DMS153 (cell line): ENCODE data around the gene PDGFRA.
"Not testable (repeated sequence)": the region's sequence is repeated elsewhere in the genome, so short reads cannot be mapped to it uniquely, and the experiment has no call there.

Experiments
- DNase-seq: peaks from one replicate; lab custom pipeline; 2025; lab: John Stamatoyannopoulos, UW

Gene PDGFRA

DNA sequence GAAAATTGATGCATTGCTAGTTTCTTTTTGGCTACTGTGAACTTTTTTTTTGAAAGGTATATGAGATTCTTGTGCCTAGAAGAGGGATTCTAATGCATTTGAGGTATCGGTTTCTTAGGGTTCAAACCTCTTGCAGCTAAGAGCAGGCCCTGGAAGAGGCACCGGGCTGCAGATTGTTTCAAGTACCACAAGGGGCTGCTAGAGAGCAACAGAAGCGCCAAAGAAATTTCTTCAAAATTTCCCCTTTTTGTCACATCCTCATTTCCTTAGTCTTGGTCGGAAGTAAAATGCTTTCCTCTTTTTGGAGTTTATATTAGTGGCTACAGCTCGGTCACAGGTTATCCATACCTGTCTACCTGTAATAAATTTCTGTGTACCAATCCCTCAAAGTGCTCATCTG, 89.8 kb downstream of the PDGFRA start:
- DNase-seq, result no peak

DNA sequence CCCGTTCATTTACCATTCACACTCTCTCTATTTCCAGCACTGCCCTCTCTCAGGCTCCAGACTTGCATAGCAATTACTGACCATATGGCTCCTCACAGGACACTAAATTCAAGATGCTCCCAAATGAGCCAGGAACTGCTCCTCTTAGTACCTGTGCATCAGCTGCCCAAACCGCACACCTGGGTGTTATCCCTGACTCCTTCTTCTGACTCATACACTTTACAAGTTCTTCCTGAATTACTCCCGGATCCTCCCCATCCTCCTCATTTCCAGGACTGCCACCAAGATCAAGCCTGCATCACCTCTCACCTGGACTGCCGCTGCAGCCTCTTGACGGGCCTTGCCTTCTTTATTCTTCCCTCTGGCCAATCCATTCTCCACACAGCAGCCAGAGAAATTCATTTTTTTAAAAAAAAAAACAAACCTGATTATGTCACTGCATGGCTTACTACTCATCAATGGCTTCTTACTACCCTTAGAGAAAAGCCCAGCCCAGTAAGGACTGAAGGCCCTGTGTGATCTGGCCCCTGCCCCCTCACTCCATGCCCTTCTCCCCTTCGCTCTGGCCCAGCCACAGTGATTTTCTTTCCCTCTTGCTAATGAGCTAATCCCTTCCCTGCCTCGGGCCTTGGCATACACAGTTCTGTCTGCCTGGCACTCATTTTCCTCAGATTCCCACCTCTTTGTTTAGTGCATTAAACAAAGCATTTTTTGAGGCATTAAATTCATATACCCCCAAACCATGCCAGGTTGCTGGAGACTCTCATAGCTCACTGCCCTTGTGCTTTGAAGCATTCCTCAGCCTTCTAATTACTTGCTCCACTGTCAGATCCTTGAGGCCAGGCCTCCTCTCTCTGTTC, 92.0 kb downstream of the PDGFRA start:
- no peak for DNase-seq

DNA sequence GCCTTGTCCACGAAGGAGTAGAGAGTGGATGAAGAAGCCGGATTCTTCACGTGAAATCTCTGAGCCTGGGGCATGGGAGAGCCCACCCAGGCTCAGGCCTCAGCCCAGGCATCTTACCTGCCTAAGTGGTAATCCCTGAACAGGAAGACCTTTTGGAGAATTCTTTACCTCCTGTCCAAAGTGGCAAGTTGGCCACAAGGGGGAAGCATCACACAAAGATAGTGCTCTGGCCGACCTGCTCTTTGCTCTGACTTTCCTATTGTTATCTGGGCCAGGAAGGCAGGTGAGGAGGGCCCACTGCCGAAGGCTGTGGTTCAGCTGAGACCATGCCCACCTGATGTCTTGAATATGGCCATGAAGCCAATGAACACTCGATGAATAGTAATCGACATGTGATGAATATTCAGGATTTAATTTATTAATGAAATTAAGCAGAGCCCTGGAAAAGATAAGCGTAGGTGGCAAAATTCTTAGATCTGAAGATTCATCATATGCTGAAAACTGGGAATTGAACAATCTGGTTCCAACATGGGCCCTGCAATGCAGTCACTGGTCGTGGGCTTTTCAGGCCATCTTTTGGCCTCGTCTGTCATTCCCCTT, 93.8 kb downstream of the PDGFRA start:
- peak; percentile 73 for DNase-seq

DNA sequence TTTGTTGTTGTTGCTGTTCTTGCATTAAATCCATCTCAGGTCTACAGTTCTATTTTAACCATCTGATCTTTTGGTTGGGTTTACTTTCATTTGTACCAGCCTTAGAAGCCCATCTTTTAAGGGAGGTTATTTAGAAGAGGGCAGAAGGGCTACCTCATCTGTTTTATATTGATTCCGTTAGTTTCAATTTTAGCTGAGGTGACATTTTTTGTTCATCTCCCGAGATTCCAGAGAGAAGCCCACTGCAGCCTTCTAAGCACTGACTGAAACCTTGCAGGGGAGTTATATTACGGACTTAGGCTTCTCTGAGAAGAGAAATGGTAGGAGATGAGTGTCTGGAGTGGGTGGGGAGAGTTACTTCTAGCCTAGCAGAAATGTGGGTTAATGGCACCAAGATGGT, 101.8 kb downstream of the PDGFRA start:
- no peak for DNase-seq

DNA sequence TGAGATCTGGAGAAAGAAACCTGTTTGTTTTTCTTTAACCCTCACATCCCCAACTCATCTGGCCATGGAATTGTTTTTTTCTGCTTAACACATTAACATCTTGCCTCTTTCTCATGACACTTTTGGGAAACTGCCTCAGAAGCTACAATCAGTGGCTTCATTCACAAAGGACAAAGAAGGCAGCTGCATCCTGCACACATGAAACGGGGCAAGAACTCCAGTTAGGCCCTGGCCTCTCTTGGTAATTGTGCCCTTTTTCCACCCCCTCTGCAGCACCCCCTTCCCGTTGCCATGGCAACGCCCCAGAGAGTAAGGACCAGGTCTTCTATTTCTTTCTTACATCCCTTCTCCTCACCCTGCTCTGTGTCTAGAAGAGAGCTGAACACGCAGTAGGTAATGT, 103.4 kb downstream of the PDGFRA start:
- DNase-seq, result no peak

DNA sequence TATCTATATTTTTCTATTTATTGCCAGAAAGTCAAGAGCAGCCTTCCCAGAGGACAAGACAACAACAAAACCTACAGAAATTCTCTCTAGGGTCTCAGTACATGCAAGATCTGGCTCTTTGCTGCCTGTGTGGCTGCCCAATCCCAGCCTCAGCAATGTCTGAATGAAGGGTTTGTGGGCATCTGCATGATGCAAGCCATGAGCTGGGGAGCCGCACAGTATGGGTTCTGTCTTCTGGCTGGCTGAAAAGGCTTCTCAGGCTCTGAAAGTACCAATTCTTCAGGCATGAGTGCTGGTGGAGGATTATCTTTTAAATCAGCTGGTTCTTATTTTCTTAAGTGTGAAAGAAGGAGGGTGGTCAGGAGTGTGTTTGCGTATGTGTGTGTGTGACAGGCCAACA, 104.6 kb downstream of the PDGFRA start:
- no peak for DNase-seq

DNA sequence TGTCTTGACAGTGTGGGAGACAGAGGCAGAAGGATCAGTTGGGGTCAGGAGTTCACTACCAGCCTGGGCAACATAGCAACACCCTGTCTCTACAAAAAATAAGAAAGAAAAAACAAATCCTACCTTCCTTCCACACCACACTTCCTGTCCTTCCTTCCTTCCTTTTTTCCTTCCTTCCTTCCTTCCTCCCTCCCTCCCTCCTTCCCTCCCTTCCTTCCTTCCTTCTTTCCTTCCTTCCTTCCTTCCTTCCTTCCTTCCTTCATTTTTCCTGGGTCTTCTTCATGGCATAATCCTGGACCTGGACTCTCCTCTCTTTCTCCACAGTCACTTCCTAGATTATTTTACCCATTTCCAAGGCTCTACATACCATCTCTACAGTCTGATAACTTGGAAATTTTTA, 105.7 kb downstream of the PDGFRA start:
- not testable (repeated sequence) for DNase-seq

DNA sequence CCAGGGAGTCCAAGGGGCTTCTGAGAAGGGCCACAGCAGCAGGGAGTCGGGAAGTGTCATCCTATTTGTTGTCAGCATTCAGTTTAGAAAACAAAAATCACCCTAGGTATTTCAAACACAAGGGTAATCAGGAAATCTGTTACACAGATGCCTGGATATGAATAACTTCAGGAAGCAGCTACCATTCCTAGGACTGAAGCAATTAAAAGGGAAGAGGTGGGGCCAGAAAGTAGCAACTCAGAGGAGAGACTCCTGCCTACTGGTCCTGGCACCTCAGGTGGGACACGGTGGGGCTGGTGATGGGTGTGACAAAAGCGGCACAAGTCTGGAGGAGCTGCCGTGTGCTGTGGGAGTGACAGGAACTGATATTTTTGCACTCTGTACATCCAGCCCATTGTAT, 107.9 kb downstream of the PDGFRA start:
- no peak for DNase-seq

DNA sequence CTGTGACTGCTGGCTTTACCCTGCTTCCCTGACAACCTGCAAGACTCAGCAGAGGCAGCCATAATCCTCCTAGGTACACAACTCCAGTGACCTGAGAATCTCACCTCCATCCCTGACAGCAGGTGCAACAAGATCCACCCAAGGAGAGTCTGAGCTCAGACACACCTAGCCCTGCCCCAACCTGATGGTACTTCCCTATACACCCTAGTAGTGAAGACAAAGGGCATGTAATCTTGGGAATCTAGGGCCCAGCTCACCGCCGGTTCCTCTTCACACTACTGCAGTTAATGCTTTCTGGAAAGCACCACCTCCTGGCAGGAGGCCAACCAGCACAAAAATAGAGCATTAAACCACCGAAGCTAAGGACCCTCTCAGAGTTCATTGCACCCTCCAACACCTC, 113.0 kb downstream of the PDGFRA start:
- DNase-seq, result not testable (repeated sequence)
